Testis (tissue), 2 donors: ENCODE measurements around the gene RSF1.

ENCODE experiments used
- POLR2A ChIP-seq: fragments of 450-650 bp; IDR thresholded peaks from one replicate; pipeline ENCODE4 v1.6.1; 2017; ENCODE audit warnings: antibody characterized with exemption, mild to moderate bottlenecking, moderate library complexity
- TF ChIP-seq, protein P1 (sequence below), 3 experiments: fragments of 450-650 bp in 2 of 3; fragments of 200-600 bp in 1 of 3; sonication (generic) in 1 of 3; IDR thresholded peaks; one replicate each; pipeline ENCODE4 v1.5.1; 2016 to 2019; ENCODE audit warnings: antibody characterized with exemption in 3 of 3, mild to moderate bottlenecking in 2 of 3, moderate library complexity in 1 of 3

DNA sequence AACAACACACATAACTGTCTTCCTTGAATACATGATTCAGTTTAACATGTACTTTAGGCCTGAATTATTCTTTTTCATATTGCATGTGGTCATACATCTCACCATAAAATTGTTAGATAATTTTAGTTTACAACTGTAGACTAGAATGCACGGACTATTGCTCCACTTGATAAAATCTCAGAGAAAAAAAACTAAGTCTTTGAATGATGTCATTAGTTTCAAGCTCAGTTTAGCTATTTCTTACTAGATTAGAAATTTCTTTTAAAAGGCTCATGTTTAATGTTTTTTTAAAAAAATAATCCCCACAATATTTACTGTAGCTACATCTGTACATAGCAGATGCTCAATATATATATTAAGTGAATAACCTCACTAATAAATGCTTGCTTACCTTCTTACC, 5.1 kb downstream of the RSF1 start:
- TF ChIP-seq, protein P1, sequence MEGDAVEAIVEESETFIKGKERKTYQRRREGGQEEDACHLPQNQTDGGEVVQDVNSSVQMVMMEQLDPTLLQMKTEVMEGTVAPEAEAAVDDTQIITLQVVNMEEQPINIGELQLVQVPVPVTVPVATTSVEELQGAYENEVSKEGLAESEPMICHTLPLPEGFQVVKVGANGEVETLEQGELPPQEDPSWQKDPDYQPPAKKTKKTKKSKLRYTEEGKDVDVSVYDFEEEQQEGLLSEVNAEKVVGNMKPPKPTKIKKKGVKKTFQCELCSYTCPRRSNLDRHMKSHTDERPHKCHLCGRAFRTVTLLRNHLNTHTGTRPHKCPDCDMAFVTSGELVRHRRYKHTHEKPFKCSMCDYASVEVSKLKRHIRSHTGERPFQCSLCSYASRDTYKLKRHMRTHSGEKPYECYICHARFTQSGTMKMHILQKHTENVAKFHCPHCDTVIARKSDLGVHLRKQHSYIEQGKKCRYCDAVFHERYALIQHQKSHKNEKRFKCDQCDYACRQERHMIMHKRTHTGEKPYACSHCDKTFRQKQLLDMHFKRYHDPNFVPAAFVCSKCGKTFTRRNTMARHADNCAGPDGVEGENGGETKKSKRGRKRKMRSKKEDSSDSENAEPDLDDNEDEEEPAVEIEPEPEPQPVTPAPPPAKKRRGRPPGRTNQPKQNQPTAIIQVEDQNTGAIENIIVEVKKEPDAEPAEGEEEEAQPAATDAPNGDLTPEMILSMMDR (IDR thresholded peaks at IDR 0.05), result no peak
- no peak for TF ChIP-seq POLR2A
